ENCODE data around the gene ZIC2.

ZIC2 gene

DNA sequence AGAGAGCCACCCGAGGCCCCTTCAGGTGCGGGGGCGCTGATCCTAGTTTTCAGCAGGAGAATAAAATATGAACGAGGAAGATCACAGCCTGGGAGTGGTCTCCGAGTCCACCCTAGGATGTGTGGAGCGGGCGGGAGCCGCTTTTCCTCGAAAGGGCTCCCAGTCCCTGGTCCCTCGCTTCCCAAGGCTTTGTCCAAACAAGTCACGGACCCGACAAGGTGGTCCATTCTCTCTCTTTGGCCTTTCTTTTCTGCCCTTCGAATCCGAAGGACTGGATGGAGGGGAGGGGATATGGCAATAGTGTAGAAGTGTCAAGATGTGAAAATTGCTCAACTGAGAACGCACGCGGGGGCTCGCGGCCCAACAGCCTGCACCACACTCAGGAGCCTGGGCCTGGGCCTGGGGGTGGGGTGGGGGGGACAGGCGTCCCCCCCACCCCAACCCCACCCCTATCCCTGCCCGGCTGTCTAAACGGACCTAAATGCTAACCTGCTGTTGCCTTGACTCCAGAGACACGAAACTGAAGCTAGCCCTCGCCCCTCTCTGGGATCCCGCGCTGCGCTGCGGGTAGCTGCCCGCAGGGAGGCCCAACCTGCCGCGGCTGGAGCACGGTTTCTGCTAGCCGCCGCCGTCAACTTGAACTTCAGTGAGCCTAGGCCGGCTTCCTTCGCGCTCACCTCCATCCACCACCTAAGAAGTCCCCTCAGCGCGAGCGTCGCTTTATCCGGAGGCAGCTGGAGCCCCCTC is 7.1 kb downstream of the ZIC2 start:
- no peak for DNase-seq

- no peak for DNase-seq
Observed at GRCh38 chr13:99989276-99990125, 7.9 kb downstream of the ZIC2 start.

DNA sequence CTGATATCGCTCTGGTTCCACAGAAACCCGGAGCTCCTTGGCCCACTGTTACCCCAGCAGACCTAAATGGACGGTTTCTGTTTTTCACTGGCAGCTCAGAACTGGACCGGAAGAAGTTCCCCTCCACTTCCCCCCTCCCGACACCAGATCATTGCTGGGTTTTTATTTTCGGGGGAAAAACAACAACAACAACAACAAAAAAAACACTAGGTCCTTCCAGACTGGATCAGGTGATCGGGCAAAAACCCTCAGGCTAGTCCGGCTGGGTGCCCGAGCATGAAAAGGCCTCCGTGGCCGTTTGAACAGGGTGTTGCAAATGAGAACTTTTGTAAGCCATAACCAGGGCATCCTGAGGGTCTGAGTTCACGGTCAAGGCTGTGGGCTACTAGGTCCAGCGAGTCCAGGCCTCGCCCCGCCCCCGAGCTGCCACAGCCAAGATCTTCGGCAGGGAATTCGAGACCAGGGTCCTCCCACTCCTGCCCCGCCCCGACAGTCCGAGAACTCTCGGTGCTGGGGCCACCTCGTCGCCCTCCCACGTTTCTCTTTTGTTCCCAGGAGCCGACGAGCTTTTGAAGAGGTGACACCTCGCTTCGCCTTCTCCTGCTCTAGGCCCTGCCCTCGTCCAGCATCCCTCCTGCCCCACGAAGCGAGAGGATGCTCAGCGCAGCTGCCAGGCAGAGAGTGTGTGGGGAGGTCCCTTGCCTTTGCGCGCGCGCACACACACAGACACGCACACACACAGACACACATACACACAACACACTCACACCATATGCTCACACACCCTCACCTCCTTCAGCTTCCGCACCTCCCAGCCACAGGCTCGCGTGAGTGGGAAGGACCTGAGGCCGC is 8.8 kb downstream of the ZIC2 start:
- DNase-seq = no peak

GRCh38 chr13:99991013-99991827 is 9.6 kb downstream of the ZIC2 start:
- no peak for DNase-seq

DNA sequence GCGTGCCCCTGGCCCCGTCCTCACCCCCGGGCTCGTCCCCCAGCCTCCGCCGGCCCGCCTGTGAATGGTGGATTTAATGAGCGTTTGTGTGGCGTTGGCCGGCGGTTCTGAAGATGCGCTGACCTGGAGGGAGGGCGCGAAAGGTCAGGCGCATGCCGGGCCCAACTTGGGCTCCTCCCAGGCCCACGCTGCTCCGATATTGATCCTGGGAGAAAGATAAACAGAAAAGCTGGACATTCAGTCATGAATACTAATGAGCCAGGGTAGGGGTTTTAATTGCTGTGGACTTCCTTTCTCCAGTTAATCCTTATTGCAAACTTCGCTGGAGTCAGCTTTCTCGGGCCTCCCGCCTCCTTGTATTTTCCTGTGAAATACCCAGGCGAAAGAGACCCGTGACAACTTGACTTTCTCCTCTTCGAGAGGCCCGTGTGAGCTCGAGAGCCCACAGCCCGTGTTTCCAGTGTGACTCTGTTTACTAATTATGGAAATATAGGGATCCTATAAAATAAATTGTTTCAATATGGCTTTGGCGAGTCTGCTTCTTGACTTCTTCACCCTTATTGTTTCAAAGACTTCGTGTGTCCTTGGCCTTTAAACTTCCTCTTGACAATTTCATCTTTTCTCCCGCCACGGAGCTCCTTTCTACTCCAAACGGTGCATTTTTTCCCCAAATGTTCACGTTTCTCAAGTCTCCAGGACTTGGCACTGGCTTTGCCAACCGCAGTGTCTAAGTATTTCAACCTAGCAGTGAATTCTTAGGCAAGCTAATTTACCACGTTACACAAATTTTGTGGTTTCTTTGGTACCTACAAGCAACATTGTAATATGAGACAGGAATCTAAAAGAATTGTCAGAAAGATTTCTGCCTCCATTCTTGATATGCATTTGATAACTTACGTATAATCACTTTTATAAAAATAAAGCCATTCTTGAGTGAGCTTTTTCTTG is 10.5 kb downstream of the ZIC2 start:
- no peak for DNase-seq

- no peak for DNase-seq
Observed at GRCh38 chr13:99992949-99993351, 11.4 kb downstream of the ZIC2 start.

DNA sequence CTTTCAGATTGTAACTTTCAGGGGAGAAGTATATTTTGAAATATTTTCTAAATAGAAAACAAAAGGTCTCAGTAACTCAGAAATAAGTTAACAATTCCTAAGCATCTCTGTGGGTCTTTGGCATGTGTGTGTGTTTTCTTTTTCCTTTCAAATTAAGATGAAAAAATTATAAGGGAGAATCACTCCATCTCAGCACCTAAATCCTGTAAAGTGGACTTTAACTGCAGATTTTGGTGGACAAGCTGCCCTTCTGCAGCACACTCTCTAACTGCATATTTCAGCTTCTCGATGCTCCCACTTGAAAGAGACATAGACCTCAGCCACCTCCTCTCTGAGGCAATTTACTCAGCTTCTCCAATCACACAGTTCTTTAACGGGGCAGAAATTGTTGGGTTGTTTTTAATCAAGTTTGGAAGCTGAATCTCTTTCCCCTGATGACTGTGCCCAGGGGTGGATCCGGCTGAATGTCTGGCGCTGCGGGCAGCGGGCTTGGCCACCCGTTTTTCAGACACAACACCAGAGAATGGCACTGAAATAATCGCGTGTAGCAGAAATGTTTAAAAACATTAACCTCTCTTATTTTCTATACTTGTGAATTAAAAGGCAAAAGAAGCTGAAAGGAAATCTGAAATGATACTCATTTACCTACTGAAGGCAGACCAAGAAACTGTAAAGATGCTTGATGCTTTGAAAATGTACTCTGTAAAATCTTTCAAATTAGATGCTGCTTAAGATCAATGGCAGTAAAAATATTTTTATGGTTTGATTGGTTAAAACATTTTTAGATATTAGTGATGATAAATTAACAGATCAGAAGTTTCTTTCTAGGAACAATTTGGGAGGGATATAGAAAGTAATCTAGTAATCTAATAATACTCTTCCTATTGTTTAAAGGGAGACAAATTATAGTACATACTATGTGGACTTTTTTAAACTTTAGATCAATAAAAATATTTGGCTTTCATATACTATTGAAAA is 12.4 kb downstream of the ZIC2 start:
- DNase-seq = no peak

- DNase-seq = no peak
Observed at GRCh38 chr13:99994638-99995020, 13.0 kb downstream of the ZIC2 start.

DNA sequence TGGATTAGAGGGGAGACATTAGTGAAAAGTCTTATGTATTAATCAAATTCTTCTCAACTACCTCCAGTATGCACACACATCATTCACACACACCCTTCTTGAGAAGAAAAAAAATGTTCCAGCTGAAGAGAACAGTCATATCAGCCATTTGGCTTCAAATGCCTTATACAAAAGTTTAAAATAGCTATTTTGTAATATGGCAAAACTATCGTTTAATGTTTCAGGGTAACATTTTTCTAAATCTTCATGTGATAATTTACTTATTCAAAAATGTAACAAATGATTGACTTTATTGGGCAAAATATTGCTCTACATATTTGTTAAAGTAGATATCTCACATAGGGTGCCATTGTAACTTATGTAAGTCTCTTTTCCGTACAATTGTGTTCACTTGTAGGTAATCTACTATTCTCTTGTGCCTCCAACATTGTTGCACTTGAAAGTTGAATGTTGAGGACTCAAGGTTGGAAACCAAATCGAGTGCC is 13.6 kb downstream of the ZIC2 start:
- DNase-seq = no peak

GRCh38 chr13:99995589-99996380 is 14.2 kb downstream of the ZIC2 start:
- DNase-seq = no peak

GRCh38 chr13:99996381-99996973 is 14.9 kb downstream of the ZIC2 start:
- no peak for DNase-seq

DNA sequence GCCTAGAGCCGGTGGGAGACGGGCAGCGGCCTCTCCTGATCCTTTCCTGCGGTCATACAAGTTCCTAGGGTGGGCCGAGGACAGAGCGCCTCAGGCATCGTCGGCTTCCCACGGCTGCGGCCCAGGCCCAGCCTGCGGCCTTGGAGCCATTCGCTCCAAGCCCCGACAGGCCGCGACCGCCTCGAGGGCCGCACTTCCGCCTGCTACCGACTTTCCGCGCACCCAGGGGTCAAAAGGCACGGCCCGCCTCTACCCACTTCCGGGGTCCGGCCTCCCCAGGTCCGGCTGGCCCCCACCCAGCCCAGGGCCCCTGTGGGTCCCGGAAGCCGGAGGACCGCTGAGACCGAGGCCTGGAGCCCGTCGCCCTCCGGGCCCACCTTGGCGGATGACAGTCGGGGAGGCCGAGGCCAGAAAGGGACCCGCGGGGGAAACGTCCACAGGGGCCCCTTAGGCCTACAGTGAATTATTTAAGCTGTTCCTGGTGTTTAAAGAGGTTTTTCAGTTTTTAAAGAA is 16.2 kb downstream of the ZIC2 start:
- no peak for DNase-seq

GRCh38 chr13:99998261-99998660 is 16.7 kb downstream of the ZIC2 start:
- DNase-seq = no peak

GRCh38 chr13:100014621-100015020 is 33.0 kb downstream of the ZIC2 start:
- DNase-seq = no peak

DNA sequence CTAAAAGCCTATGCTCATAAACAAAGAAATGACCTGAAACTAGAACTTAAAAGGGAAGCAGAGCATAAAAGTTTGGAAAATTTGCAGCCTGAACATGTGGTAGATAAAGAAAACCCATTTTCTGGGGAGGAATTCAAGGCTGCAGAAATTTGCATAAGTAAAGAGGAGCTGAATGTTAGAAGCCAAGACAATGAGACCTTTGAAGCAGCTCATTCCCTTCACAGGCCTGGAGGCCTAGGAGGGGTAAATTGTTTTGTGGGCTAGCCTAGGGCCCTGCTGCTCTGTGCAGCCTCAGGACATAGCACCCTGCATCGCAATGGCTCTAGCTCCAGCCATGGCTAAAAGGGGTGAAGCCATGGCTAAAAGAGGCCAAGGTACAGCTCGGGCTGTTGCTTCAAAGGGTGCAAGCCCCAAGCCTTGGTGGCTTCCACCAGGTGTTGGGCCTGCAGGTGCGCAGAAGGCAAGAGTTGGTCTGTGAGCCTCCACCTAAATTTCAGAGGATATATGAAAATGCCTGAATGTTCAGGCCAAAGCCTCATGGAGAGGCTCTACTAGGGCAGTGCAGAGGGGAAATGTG is 38.3 kb downstream of the ZIC2 start:
- no peak for DNase-seq

GRCh38 chr13:100022798-100023197 is 41.2 kb downstream of the ZIC2 start:
- no peak for DNase-seq

DNA sequence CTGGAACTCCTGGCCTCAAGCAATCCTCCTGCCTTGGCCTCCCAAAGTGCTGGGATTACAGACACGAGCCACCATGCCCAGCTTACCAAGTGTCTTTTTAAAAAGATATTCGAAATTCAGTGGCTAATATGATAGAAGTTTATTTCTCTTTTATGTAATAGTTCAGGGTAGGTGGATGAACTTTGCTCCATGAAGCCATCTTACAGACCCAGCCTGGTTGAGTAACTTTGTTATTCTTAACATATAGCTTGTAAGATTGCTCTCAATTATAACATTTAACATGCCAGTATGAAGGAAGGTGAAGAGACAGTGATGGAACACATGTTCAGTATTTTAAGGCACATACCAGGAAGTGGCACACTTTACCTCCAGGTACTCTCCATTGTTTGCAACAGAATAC is 42.4 kb downstream of the ZIC2 start:
- no peak for DNase-seq

DNA sequence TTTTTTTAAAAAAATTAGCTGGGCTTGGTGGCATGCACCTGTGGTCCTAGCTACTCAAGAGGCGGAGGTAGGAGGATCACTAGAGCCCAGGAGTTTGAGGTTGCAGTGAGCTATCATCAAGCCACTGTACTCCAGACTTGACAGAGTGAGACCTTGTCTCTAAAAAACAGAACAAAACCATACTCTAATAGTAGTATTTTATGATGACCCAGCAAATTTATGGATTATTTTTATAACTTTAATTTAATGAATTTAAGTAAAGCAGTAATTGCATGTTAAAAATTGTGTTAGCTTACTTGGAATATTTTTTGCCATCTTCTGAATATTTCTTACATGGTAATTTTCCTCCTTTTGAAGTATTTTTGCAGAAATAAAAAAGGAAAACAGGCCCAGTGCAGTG is 48.3 kb downstream of the ZIC2 start:
- DNase-seq = no peak
